COR-L47 (cell line): Measurements from ENCODE around the gene OTUD1.

Source experiments
- DNase-seq: peaks from one replicate; lab custom pipeline; 2025; lab: John Stamatoyannopoulos, UW

Gene OTUD1

DNA sequence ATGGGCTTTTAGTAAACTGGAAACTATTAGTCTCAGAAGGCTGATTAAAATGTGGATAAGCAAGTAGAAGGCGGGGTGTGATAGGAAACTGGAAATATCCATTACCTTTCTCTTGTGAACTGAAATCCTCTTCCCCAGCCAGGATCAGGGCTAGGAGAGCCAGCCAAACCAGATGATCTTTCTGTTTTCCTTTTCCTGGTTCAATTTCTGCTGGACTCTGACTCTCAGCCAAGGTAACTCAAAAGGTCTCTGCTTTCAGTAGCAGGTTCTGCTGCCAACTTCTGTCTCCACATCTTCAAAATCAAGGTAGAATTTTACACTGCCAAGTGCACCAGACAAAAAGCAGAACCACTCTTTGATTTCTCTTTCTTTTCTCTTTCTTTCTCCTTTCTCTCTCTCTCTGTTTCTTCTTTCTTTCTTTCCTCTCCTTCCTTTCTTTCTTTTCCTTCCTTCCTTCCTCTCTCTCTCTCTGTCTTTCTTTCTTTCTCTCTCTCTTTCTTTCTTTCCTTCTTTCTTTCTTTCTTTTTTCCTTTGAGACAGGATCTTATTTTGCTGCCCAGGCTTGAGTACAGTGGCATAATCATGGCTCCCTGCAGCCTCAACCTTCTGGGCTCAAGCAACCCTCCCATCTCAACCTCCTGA is 30.8 kb downstream of the OTUD1 start:
- no peak for DNase-seq

DNA sequence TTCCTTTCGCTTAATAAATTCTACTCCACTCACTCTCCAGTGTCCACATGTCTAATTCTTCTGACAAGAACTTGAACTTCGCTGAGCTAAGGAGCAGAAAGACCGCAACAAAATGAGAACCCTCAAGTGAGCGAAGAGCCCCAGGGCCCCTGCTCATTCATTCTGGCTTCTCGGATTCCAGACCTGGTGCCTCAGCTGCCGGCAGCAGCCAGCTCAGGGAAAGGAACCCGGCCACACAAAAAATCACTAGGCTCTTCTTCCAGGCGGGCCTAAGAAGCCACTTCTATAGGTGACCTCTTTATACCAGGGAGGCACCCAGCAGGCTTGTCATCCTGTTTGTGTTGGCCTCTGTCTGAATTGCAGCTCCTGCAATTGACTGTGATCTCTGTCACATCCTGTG is 33.3 kb downstream of the OTUD1 start:
- no peak for DNase-seq

DNA sequence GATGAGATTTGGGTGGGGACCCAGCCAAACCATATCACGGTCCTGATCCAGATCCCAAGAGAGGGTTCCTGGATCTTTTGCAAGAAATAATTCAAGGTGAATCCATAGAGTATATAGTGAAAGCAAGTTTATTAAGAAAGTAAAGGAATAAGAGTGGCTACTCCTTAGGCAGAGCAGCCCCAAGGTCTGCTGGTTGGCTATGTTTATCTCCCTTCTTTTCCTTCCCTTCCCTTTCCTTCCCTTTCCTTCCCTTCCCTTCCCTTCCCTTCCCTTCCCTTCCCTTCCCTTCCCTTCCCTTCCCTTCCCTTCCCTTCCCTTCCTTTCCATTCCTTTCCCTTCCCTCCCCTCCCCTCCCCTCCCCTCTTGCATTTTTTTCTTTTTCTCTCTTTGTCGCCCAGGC is 35.2 kb downstream of the OTUD1 start:
- DNase-seq = no peak

DNA sequence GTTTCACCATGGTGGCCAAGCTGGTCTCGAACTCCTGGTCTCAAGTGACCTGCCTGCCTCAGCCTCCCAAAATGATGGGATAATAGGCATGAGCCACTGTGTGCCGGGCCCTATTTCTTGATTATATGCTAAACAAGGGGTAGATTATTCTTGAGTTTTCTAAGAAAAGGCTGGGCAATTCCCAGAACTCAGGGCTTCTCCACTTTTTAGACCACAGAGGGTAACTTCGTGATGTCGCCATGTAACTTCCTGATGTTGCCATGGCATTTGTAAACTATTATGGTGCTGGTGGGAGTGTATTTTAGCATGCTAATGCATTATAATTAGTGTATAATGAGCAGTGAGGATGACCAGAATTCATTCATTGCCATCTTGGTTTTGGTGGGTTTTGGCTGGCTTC is 35.8 kb downstream of the OTUD1 start:
- no peak for DNase-seq

DNA sequence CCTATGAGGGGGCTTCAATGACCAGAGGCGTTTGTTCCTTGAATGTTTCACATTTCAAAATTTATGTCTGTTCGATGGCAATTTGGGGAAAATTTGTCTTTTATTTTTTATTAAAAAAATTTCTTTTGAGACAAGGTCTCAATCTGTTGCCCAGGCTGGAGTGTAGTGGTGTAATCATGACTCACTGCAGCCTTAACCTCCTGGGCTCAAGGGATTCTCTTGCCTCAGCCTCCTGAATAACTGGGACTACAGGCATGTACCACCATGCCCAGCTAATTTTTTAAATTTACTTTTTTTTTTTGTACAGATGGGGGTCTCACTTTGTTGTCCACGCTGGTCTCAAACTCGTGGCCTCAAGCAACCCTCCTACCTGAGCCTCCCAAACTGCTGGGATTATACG is 39.7 kb downstream of the OTUD1 start:
- DNase-seq = no peak

DNA sequence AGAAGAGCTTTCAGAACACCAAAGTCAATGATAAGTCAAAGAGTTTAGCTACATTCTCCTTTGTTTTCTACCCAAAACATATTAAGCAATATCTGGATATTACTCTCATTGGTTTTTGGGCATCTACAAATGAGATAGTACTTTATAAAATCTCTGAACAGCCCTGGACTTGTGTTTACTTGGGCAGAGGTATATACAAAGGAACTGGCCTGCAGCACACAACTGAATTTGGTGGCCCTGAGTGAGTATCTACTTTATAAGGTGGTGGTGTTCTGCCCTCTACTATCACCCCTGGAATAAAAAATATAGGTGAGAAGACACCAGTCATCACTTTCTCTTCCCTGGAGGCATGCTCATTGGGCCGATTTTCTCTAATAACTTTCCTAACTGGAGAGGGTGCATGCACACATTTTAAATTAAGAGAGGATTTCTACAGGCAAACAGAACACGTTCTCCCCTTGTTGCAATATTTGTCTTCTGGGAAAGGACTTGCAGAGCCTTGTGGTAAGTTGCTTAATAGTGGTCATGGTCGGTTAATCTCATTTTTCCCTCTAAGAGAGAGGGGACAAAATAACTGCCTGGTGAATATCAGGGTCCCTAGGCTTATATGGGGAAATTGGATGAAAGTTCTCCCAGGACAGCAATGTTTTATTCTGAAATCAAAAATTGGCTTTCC is 41.1 kb downstream of the OTUD1 start:
- DNase-seq = no peak

DNA sequence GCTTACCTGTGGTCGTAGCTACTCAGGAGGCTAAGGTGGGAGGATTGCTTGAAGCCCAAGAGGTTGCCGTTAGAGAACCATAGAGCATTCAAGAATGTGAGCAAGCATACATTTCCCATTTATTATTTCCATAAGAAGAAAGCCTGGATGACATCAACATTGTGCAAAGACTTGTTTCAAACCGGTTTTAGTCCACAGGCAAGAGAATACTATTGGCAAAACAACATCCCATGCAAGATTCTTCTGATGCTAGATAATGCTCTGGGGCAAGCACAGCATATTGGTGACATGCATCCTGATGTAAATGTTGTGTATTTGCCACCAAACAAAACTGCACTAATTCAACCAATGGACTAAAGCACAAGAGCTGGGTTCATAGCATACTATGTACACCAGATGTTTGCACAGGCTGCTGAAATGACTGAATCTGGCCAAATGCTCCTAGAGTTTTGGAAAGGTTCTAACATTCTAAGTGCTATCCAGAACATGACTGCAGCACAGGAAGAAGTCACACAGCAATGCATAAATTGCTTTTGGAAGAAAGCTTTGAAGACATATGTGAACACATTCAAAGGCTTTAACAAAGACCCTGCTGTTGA is 42.6 kb downstream of the OTUD1 start:
- DNase-seq = no peak

DNA sequence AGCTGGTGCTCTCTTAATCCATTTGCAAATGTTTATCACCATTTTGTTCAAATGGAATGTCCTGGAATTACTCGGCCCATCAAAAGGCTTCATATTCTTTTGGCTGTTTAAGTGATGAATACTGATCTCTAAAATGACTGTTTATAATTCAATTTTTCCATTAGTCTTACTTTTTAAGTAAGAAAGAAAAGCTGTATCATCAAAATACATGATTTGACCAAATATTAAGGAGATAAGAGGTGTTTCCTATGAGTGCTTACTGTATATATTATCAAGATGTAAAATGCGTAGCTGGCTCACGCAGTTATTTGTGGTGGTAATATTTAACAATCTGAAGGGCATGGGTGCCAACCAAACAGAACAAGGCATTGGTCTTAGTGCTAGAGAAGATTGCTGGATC is 51.2 kb downstream of the OTUD1 start:
- DNase-seq = no peak
